B cell (primary cell): ENCODE data around the gene ABHD2. TPM values are rescaled to one million over a fixed set of nuclear protein-coding genes. Genes with fewer than 3 reads are reported as not detected.

Experiments
- ATAC-seq: fragments of 200-7000 bp; cut with Tn5 transposase; one replicate; pipeline ENCODE4 v1.10.0; 2021; ENCODE audit warnings: low read depth, mild to moderate bottlenecking, moderate number of reproducible peaks, moderate library complexity
- CTCF ChIA-PET: fragments of 350-600 bp; sonication (Branson Sonifier 250); formaldehyde crosslinking; loops from one replicate; lab custom pipeline; 2021; ENCODE audit warnings: antibody characterized with exemption, inconsistent platforms; lab: Charles Lee
- POLR2A ChIA-PET: fragments of 350-600 bp; sonication (Branson Sonifier 250); formaldehyde crosslinking; loops from one replicate; lab custom pipeline; 2021; ENCODE audit warnings: antibody characterized with exemption; lab: Charles Lee
- DNase-seq: peaks from one replicate; pipeline ENCODE4 v3.0.0; 2013
- H2AFZ ChIP-seq: 2 replicates; pipeline ENCODE4 v1.6.1; 2012; ENCODE audit warnings: mild to moderate bottlenecking, low read depth, low read length; ENCODE audit not compliant: insufficient read depth, poor library complexity, severe bottlenecking
- H3K27ac ChIP-seq, 2 donors: 1 replicate in 1 of 2; 2 replicates in 1 of 2; pipeline ENCODE4 v1.5.1; 2012 to 2013; ENCODE audit warnings: low read length in 2 of 2, mild to moderate bottlenecking in 2 of 2, moderate library complexity in 1 of 2
- H3K27me3 ChIP-seq, 4 experiments: fragments of 200-600 bp in 1 of 4; sonication (generic) in 1 of 4; replicated peaks in 1 of 4; 1 replicate in 2 of 4; 2 replicates in 2 of 4; pipeline versions ENCODE4 v1.6.1 to v1.7.0; 2013 to 2016; ENCODE audit warnings: low read length in 3 of 4, mild to moderate bottlenecking in 2 of 4, mixed read lengths in 1 of 4, moderate library complexity in 1 of 4; ENCODE audit not compliant: insufficient read depth in 4 of 4, control insufficient read depth in 3 of 4; ENCODE audit errors: control extremely low read depth in 1 of 4
- H3K36me3 ChIP-seq, 2 experiments: replicated peaks in 1 of 2; 1 replicate in 1 of 2; 2 replicates in 1 of 2; pipeline versions ENCODE4 v1.6.1 to v1.7.1; 2013; ENCODE audit warnings: low read length in 1 of 2; ENCODE audit not compliant: insufficient read depth in 2 of 2, control insufficient read depth in 1 of 2; ENCODE audit errors: control extremely low read depth in 1 of 2, extremely low read depth in 1 of 2
- H3K4me1 ChIP-seq, 2 donors: fragments of 200-600 bp in 1 of 2; sonication (generic) in 1 of 2; 1 replicate in 1 of 2; 2 replicates in 1 of 2; pipeline versions ENCODE4 v1.5.1 to v1.6.1; 2013 to 2017; ENCODE audit warnings: low read length in 2 of 2; ENCODE audit not compliant: control insufficient read depth in 2 of 2, insufficient read depth in 2 of 2
- H3K4me2 ChIP-seq: replicated peaks from 2 replicates; pipeline ENCODE3; 2012; ENCODE audit warnings: mild to moderate bottlenecking, low read depth, low read length; ENCODE audit not compliant: poor library complexity, severe bottlenecking
- H3K4me3 ChIP-seq, 5 experiments: fragments of 200-600 bp in 1 of 5; sonication (generic) in 1 of 5; 1 replicate in 3 of 5; 2 replicates in 2 of 5; pipeline versions ENCODE4 v1.5.1 to v1.7.0; 2011 to 2016; ENCODE audit warnings: low read length in 4 of 5, mild to moderate bottlenecking in 4 of 5, low read depth in 2 of 5, control low read depth in 1 of 5, moderate library complexity in 1 of 5; ENCODE audit not compliant: insufficient read depth in 1 of 5; ENCODE audit errors: control extremely low read depth in 1 of 5, extremely low read depth in 1 of 5
- H3K79me2 ChIP-seq: fragments of 200-600 bp; sonication (generic); one replicate; pipeline ENCODE4 v1.6.0; 2016; ENCODE audit warnings: low read length; ENCODE audit not compliant: control insufficient read depth, insufficient read depth
- H3K9ac ChIP-seq: fragments of 200-600 bp; sonication (generic); 2 replicates; pipeline ENCODE4 v1.6.1; 2017; ENCODE audit warnings: mild to moderate bottlenecking, low read length, moderate library complexity
- H3K9me3 ChIP-seq, 3 donors: one replicate each; pipeline versions ENCODE4 v1.6.1 to v1.7.1; 2013; ENCODE audit warnings: low read length in 2 of 3; ENCODE audit not compliant: control insufficient read depth in 2 of 3, insufficient read depth in 1 of 3; ENCODE audit errors: control extremely low read depth in 1 of 3
- H4K20me1 ChIP-seq: 2 replicates; pipeline ENCODE4 v1.6.0; 2012; ENCODE audit warnings: mild to moderate bottlenecking, low read length; ENCODE audit not compliant: insufficient read depth, control insufficient read depth, poor library complexity, severe bottlenecking
- H3K27ac Mint-ChIP-seq: one replicate; pipeline ENCODE4 v1.8.0; 2021; ENCODE audit warnings: mixed read lengths
- H3K27me3 Mint-ChIP-seq: one replicate; pipeline ENCODE4 v1.8.0; 2021; ENCODE audit warnings: mixed read lengths
- H3K4me1 Mint-ChIP-seq: one replicate; pipeline ENCODE4 v1.8.0; 2021; ENCODE audit warnings: mixed read lengths
- H3K4me3 Mint-ChIP-seq: one replicate; pipeline ENCODE4 v1.8.0; 2021; ENCODE audit warnings: mixed read lengths
- H3K9me3 Mint-ChIP-seq: one replicate; pipeline ENCODE4 v1.8.0; 2022; ENCODE audit warnings: mixed read lengths; ENCODE audit not compliant: insufficient read depth
- CTCF ChIP-seq: fragments of 200-600 bp; IDR thresholded peaks from one replicate; pipeline ENCODE4 v1.8.0; 2022; ENCODE audit warnings: antibody characterized with exemption, mild to moderate bottlenecking
- EZH2 ChIP-seq: IDR thresholded peaks from 2 replicates; pipeline ENCODE4 v1.6.1; 2012; ENCODE audit warnings: borderline replicate concordance, low read depth, mild to moderate bottlenecking, moderate library complexity, low read length; ENCODE audit not compliant: insufficient read depth, poor library complexity, severe bottlenecking
- WGBS: methylation state at CpG from one replicate; pipeline ENCODE4 v1.1.5; 2013; ENCODE audit warnings: missing lambda C conversion rate; ENCODE audit not compliant: insufficient coverage; 5-methylcytosine and 5-hydroxymethylcytosine counted together
- intact Hi-C: fragments of 100-400 bp; cut with micrococcal nuclease; formaldehyde crosslinking; loops from one replicate; pipeline ENCODE4 v1.10.0; 2022
- polyA plus RNA-seq: library from polyadenylated mRNA; depleted of rRNA; stranded (reverse); fragments of >200 nt; gene quantifications from 2 replicates; pipeline ENCODE4 v1.2.3, GENCODE V29; 2012
- total RNA-seq, 2 donors: library from RNA; stranded (reverse); fragments of 120-200 nt in 1 of 2; gene quantifications; 1 replicate in 1 of 2; 2 replicates in 1 of 2; pipeline versions ENCODE4 v1.2.3 to v1.2.4, GENCODE V29; 2013 to 2022

The ABHD2 gene
- total and polyA plus RNA-seq, 2 donors (not counting 1 experiment from before 2014, with no cell fraction given): 7.1 to 45.8 TPM

DNA sequence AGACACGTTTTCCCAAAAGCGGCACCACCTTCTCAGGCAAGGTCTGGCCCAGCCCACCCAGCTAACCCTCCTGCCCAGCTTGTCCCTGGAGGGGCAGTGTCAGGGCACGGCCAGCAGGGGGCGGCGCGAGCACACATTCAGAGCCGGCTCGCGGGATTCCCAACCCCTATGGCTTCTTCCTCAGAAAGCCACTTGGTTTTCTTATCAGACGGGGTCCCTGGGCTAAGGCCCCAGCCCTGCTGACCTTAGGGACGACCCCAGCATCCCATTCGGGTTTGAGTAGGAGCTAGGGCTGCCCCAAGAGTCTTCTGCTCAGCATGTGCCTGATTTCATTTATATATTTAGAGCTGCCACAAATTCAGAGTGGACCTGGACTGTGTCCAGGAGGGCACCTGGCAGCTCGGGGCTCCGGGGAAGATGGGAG is 118.7 kb downstream of the ABHD2 start:
- ChIA-PET CTCF (interaction anchor here (0.6 to 2.9 kb wide), 36 partner anchors 10 to 568 kb away, joined by 3 to 38 read pairs (median 4); partner anchors contain the start of genes FANCI and ISG20), POLR2A (no interaction called here)
- H4K20me1 ChIP-seq: no peaks in the 10 kb centered on the region
- H3K27me3 ChIP-seq: no peaks in the 10 kb centered on the region
- peaks cover 3% of the 10 kb centered on the region in 2 donors for H3K4me1 ChIP-seq
- Mint-ChIP-seq H3K9me3 (no peaks in the 10 kb centered on the region), H3K4me3 (no peak overlapping the region), H3K27me3 (peaks cover 4% of the 10 kb centered on the region), H3K27ac (no peak overlapping the region), H3K4me1 (peaks cover 9% of the 10 kb centered on the region)
- peak overlapping the region; percentile 48 for H3K4me2 ChIP-seq
- H3K4me3 ChIP-seq: no peak overlapping the region
- H3K9me3 ChIP-seq: no peaks in the 10 kb centered on the region
- intact Hi-C loops: loop anchor here (5.0 kb wide), 2 partner anchors 225 to 265 kb away; no protein-coding TSS in a partner anchor
- ATAC-seq (peak; percentile 90), DNase-seq (peak; percentile 71)
- no peaks in the 10 kb centered on the region for H3K79me2 ChIP-seq
- no peak overlapping the region for H3K9ac ChIP-seq
- no peak overlapping the region for H2AFZ ChIP-seq
- no peak for TF ChIP-seq EZH2
- peak; percentile 100 for TF ChIP-seq CTCF
- no peaks in the 10 kb centered on the region for H3K36me3 ChIP-seq
- WGBS: 0% methylated on average over 12 of the region's 14 CpGs
- no peak overlapping the region for H3K27ac ChIP-seq

DNA sequence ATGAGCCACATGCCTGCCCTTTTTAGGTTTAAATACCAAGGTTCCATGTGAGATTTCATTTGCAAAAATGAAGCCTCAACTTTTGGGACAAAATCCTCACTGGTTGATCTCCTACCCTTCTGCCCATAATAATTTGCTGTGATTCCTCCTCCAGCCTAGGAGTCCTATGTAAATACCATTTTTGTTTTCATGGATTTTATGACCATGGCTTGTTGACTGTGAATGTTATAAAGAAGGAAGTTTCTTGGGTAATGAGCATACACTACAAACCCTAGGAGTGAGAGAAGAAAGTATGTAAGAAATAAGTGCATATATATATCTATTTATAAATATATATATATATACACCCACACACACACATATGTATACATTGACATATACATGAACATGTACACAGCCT is 120.0 kb downstream of the ABHD2 start:
- H3K4me3 Mint-ChIP-seq: no peak overlapping the region
- H4K20me1 ChIP-seq: no peaks in the 10 kb centered on the region
- no peaks in the 10 kb centered on the region for H3K9me3 ChIP-seq
- POLR2A ChIA-PET: no interaction called here
- DNase-seq: no peak
- H3K4me1 Mint-ChIP-seq: peaks cover 9% of the 10 kb centered on the region
- TF ChIP-seq EZH2 (no peak), CTCF (no peak)
- no peaks in the 10 kb centered on the region for H3K79me2 ChIP-seq
- H3K4me2 ChIP-seq: no peak overlapping the region
- H3K27me3 Mint-ChIP-seq: peaks cover 4% of the 10 kb centered on the region
- CTCF ChIA-PET: interaction anchor here (2.1 to 2.9 kb wide), 2 partner anchors 12 to 150 kb away, joined by 17 to 38 read pairs; no protein-coding TSS in a partner anchor
- H3K9me3 Mint-ChIP-seq: no peaks in the 10 kb centered on the region
- no peaks in the 10 kb centered on the region for H3K27me3 ChIP-seq
- no peak overlapping the region for H3K9ac ChIP-seq
- H3K36me3 ChIP-seq: no peaks in the 10 kb centered on the region
- H3K27ac ChIP-seq: no peak overlapping the region
- peaks cover 3% of the 10 kb centered on the region in 2 donors for H3K4me1 ChIP-seq
- H3K4me3 ChIP-seq: no peak overlapping the region
- no peak for ATAC-seq
- intact Hi-C loops: loop anchor here (5.0 kb wide), 2 partner anchors 224 to 264 kb away; no protein-coding TSS in a partner anchor
- no peak overlapping the region for H2AFZ ChIP-seq
- no peak overlapping the region for H3K27ac Mint-ChIP-seq
